Measurements from ENCODE around the gene TRIM45.

DNA sequence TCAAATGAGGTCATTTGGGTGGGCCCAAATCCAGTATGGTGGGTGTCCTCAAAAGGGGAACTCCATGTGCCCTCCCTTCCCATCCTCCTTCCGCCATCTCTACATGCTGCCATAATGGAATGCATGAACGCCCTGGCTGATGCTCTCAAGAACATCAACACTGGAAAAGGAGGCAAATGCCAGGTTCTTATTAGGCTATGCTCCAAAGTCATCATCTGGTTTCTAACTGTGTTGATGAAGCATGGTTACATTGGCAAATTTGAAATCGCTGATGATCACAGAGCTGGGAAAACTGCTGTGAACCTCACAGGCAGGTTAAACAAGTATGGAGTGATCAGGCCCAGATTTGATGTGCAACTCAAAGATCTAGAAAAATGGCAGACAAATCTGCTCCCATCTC, 16.6 kb upstream of the TRIM45 start:
- TF ChIP-seq NFIC (IDR thresholded peaks at IDR 0.05; ENCODE audit: borderline replicate concordance) (no peak), FOXM1 (IDR thresholded peaks at IDR 0.05; ENCODE audit: low read depth) (no peak)
- TF ChIP-seq, protein P1, sequence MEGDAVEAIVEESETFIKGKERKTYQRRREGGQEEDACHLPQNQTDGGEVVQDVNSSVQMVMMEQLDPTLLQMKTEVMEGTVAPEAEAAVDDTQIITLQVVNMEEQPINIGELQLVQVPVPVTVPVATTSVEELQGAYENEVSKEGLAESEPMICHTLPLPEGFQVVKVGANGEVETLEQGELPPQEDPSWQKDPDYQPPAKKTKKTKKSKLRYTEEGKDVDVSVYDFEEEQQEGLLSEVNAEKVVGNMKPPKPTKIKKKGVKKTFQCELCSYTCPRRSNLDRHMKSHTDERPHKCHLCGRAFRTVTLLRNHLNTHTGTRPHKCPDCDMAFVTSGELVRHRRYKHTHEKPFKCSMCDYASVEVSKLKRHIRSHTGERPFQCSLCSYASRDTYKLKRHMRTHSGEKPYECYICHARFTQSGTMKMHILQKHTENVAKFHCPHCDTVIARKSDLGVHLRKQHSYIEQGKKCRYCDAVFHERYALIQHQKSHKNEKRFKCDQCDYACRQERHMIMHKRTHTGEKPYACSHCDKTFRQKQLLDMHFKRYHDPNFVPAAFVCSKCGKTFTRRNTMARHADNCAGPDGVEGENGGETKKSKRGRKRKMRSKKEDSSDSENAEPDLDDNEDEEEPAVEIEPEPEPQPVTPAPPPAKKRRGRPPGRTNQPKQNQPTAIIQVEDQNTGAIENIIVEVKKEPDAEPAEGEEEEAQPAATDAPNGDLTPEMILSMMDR (IDR thresholded peaks at IDR 0.05): no peak

Measured in SK-N-SH (cell line).